Measurements from ENCODE around the gene DNAJB11.

GRCh38 chr3:186625600-186626042 lies 55.1 kb downstream of the DNAJB11 start:
- TF ChIP-seq CTCF (conservative IDR thresholded peaks at IDR 0.05) (no peak), ZFX (IDR thresholded peaks at IDR 0.05) (no peak)

All from C4-2B (cell line).